ENCODE measurements around the gene CDT1. TPM values are rescaled to one million over a fixed set of nuclear protein-coding genes. Genes with fewer than 3 reads are reported as not detected.

Gene CDT1
- total RNA-seq, 1 experiment from 2014 or later = 39.9 TPM

GRCh38 chr16:88833086-88833485 is 29.5 kb downstream of the CDT1 start:
- intact Hi-C loops (cut with micrococcal nuclease; ENCODE audit: unreplicated experiment) = no loop called here
- Histone ChIP-seq H3K9me3 (ENCODE audit: control insufficient read depth, insufficient read depth, low read depth, low read length) (no peaks in the 10 kb centered on the region), H3K27ac (ENCODE audit: low read length) (no peak overlapping the region), H3K4me1 (ENCODE audit: control insufficient read depth, insufficient read depth, low read length) (no peaks in the 10 kb centered on the region), H3K4me3 (ENCODE audit: low read depth in 2 of 2, low read length in 2 of 2) (no peak overlapping the region), H3K36me3 (ENCODE audit: control insufficient read depth, insufficient read depth, low read length) (peaks cover 2% of the 10 kb centered on the region; the same call in 1 of the 2 replicates), H3K27me3 (ENCODE audit: control insufficient read depth, insufficient read depth, low read length) (no peaks in the 10 kb centered on the region)
- POLR2A ChIA-PET = interaction anchor here (0.6 kb wide), 1 partner anchor 103 kb away, joined by 10 read pairs; no protein-coding TSS in a partner anchor
- CTCF ChIA-PET = no interaction called here
- no TSS peak for BruUV-seq (replicated peaks)
- ATAC-seq (no peak), DNase-seq (ENCODE audit: low read depth, low spot score) (no peak)
- TF ChIP-seq TCF7L2 (IDR thresholded peaks at IDR 0.05; ENCODE audit: low read depth, low read length) = no peak
- TF ChIP-seq REST (IDR thresholded peaks at IDR 0.05; ENCODE audit: insufficient read depth in 1 of 2, low read depth in 2 of 2, low read length in 1 of 2) = no peak
- no peak for TF ChIP-seq CTCF (IDR thresholded peaks at IDR 0.05)
- no peak for TF ChIP-seq POLR2AphosphoS5 (IDR thresholded peaks at IDR 0.05; ENCODE audit: low read depth, low read length)
- TF ChIP-seq SIN3A (IDR thresholded peaks at IDR 0.05; ENCODE audit: borderline replicate concordance, insufficient read depth, low read depth, low read length) = no peak
- in situ Hi-C loops (cut with HindIII; ENCODE audit: low pct_unique_long_range_greater_than_20kb, low sequenced_read_pairs) = no loop called here

- no peaks in the 10 kb centered on the region for H3K9me3 ChIP-seq (ENCODE audit: control insufficient read depth, insufficient read depth, low read depth, low read length)
- in situ Hi-C loops (cut with HindIII; ENCODE audit: low pct_unique_long_range_greater_than_20kb, low sequenced_read_pairs) (no loop called here), intact Hi-C loops (cut with micrococcal nuclease; ENCODE audit: unreplicated experiment) (no loop called here)
- no peaks in the 10 kb centered on the region for H3K4me1 ChIP-seq (ENCODE audit: control insufficient read depth, insufficient read depth, low read length)
- ChIA-PET CTCF (no interaction called here), POLR2A (no interaction called here)
- H3K27me3 ChIP-seq (ENCODE audit: control insufficient read depth, insufficient read depth, low read length) = no peaks in the 10 kb centered on the region
- BruUV-seq (replicated peaks) = no TSS peak
- H3K36me3 ChIP-seq (ENCODE audit: control insufficient read depth, insufficient read depth, low read length) = peaks cover 2% of the 10 kb centered on the region; the same call in 1 of the 2 replicates
- ATAC-seq (no peak), DNase-seq (ENCODE audit: low read depth, low spot score) (no peak)
- TF ChIP-seq SIN3A (IDR thresholded peaks at IDR 0.05; ENCODE audit: borderline replicate concordance, insufficient read depth, low read depth, low read length) (no peak), REST (IDR thresholded peaks at IDR 0.05; ENCODE audit: insufficient read depth in 1 of 2, low read depth in 2 of 2, low read length in 1 of 2) (no peak), POLR2AphosphoS5 (IDR thresholded peaks at IDR 0.05; ENCODE audit: low read depth, low read length) (no peak), TCF7L2 (IDR thresholded peaks at IDR 0.05; ENCODE audit: low read depth, low read length) (no peak), CTCF (IDR thresholded peaks at IDR 0.05) (no peak)
- H3K27ac ChIP-seq (ENCODE audit: low read length) = no peak overlapping the region
- H3K4me3 ChIP-seq (ENCODE audit: low read depth in 2 of 2, low read length in 2 of 2) = no peak overlapping the region
These were observed 31.1 kb downstream of the CDT1 start for GRCh38 chr16:88834670-88835069.
